ENCODE measurements around the gene ISY1.
"Not testable (repeated sequence)": the region's sequence is repeated elsewhere in the genome, so short reads cannot be mapped to it uniquely, and the experiment has no call there.

Gene ISY1

GRCh38 chr3:129117134-129117533 is 43.7 kb downstream of the ISY1 start:
- Mint-ChIP-seq H3K4me1 (ENCODE audit: low read depth) (peaks cover 64% of the 10 kb centered on the region), H3K27me3 (no peaks in the 10 kb centered on the region), H3K9me3 (ENCODE audit: low read depth) (no peaks in the 10 kb centered on the region), H3K27ac (peak overlapping the region; percentile 100), H3K36me3 (peaks cover 12% of the 10 kb centered on the region), H3K4me3 (peak overlapping the region; percentile 96)

DNA sequence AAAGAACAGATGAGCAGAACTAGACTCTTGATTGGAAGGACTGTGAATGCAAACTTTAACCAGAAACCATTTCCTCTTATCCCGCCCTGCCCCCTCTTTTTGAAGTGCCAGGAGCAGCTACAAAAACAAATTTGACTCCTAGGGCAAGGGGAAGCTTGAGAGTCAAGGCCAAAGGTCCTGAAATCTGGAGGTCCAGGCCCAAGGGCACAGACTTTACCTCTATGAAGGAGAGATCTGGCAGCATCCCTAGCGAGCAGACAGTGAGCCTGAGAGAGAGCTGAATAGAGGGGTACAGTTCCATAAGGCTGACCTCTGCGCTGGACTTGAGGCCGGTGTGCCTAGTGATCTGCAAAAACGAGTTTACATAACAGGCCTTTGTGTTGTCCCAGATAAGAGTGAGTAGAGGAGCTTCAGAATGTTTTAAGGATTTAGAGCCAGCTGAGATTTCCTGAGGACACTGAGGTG is 44.3 kb downstream of the ISY1 start:
- H3K27me3 Mint-ChIP-seq, result no peaks in the 10 kb centered on the region

GRCh38 chr3:129114455-129114854 is 46.4 kb downstream of the ISY1 start:
- Mint-ChIP-seq H3K27me3 (no peaks in the 10 kb centered on the region), H3K27ac (peak overlapping the region; percentile 98), H3K4me3 (peak overlapping the region; percentile 44), H3K9me3 (ENCODE audit: low read depth) (no peaks in the 10 kb centered on the region), H3K36me3 (peaks cover 10% of the 10 kb centered on the region), H3K4me1 (ENCODE audit: low read depth) (peaks cover 86% of the 10 kb centered on the region)

More for the DNA sequence above, 44.3 kb downstream of the ISY1 start:
- Mint-ChIP-seq H3K9me3 (ENCODE audit: low read depth) (no peaks in the 10 kb centered on the region), H3K4me3 (peak overlapping the region; percentile 80), H3K4me1 (ENCODE audit: low read depth) (peaks cover 68% of the 10 kb centered on the region), H3K27ac (peak overlapping the region; percentile 86), H3K36me3 (peaks cover 12% of the 10 kb centered on the region)

DNA sequence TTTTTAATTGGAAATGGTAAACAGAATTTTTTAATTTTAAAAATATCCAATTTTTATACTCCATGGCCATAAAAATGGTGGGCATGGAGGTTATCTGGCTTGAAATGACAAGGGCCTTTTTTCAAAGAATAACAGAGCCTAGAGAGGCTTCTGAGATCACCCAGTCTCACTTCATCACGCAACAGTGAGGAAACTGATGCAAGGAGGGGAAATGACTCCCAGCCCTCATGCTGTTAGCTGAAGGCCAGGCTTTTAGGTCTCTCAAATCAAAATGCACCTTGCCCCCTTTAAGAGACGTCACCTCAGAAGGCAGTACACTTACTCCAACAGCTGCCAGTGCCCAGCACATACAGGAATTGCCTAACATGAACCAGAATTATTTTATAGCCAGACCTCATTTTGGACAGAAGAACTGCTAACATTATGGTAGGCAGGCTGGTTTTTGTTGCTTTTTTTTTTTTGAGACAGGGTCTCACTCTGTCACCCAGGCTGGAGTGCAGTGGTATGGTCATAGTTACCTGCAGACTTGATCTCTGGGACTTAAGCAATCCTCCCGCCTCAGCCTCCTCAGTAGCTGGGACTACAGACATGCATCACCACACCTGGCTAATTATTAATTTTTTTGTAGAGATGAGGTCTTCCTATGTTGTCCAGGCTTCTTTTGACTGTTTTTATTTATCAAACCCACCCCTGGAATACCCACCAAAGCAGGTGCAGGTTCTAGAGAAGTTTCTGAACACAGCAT is 48.4 kb downstream of the ISY1 start:
- H3K9me3 Mint-ChIP-seq (ENCODE audit: low read depth), result no peaks in the 10 kb centered on the region
- H3K27me3 Mint-ChIP-seq, result no peaks in the 10 kb centered on the region
- peak overlapping the region; percentile 97 for H3K27ac Mint-ChIP-seq
- peak overlapping the region; percentile 65 for H3K4me3 Mint-ChIP-seq
- H3K36me3 Mint-ChIP-seq, result peaks cover 6% of the 10 kb centered on the region
- peaks cover 84% of the 10 kb centered on the region for H3K4me1 Mint-ChIP-seq (ENCODE audit: low read depth)

DNA sequence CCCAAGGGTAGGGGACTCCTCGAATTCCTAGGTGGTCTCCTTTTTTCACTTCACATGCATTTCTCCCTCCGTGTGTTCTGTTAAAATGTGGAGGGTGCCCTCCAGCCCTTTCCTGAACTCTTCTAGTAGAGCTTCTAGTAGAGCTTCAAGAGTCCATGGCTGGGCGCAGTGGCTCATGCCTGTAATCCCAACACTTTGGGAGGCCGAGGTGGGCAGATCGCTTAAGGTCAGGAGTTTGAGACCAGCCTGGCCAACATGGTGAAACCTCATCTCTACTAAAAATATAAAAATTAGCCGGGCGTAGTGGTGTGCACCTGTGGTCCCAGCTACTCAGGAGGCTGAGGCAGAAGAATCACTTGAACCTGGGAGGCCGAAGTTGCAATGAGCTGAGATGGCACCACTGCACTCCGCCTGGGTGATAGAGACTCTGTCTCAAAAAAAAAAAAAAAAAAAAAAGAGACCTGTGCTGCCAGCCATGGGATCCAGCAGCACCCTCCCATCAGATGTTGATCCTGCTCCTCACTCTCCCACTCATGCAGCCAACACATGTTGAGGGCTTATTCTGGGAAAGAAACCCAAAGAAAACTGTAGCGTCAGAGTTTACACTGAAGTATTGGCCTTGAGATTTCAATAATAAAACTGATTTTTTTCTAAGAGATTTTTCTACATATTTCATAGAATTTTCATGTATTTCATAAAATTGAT is 49.6 kb downstream of the ISY1 start:
- Mint-ChIP-seq H3K4me1 (ENCODE audit: low read depth) (peaks cover 86% of the 10 kb centered on the region), H3K4me3 (peak overlapping the region; percentile 32), H3K27ac (peak overlapping the region; percentile 97)
- not testable (repeated sequence) for H3K9me3 Mint-ChIP-seq (ENCODE audit: low read depth); H3K27me3 Mint-ChIP-seq; H3K36me3 Mint-ChIP-seq

DNA sequence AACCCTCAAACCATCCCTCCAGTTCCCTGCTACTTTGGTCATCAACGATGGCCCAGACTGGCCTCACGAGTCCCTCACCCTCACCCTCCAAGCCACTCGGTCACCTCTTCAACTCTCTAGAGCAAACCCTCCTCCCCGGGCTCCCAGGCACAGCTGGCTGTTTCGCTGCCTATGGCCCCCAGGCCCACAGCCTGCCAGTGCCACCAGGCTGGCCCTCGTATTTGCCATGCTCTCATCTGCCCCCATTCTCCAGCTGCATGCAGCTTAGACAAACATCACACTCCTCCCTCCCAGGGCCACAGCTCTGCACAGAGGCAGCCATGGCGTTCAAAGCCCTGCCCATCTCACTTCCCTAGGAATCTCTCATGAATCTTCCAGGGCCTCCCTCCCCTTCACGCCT is 53.1 kb downstream of the ISY1 start:
- H3K4me3 Mint-ChIP-seq, result peak overlapping the region; percentile 55
- H3K27me3 Mint-ChIP-seq, result no peaks in the 10 kb centered on the region
- peaks cover 87% of the 10 kb centered on the region for H3K4me1 Mint-ChIP-seq (ENCODE audit: low read depth)
- peak overlapping the region; percentile 93 for H3K27ac Mint-ChIP-seq
- no peaks in the 10 kb centered on the region for H3K9me3 Mint-ChIP-seq (ENCODE audit: low read depth)
- H3K36me3 Mint-ChIP-seq, result peaks cover 9% of the 10 kb centered on the region

- Mint-ChIP-seq H3K4me3 (no peak overlapping the region), H3K27ac (peak overlapping the region; percentile 93), H3K9me3 (ENCODE audit: low read depth) (no peaks in the 10 kb centered on the region), H3K4me1 (ENCODE audit: low read depth) (peaks cover 86% of the 10 kb centered on the region), H3K27me3 (no peaks in the 10 kb centered on the region), H3K36me3 (peaks cover 9% of the 10 kb centered on the region)
Measured at GRCh38 chr3:129106866-129107565, 53.8 kb downstream of the ISY1 start.

- Mint-ChIP-seq H3K4me1 (ENCODE audit: low read depth) (peaks cover 87% of the 10 kb centered on the region), H3K4me3 (peak overlapping the region; percentile 17), H3K27ac (peak overlapping the region; percentile 93), H3K27me3 (no peaks in the 10 kb centered on the region), H3K36me3 (peaks cover 9% of the 10 kb centered on the region), H3K9me3 (ENCODE audit: low read depth) (no peaks in the 10 kb centered on the region)
Measured at GRCh38 chr3:129106320-129106719, 54.5 kb downstream of the ISY1 start.

DNA sequence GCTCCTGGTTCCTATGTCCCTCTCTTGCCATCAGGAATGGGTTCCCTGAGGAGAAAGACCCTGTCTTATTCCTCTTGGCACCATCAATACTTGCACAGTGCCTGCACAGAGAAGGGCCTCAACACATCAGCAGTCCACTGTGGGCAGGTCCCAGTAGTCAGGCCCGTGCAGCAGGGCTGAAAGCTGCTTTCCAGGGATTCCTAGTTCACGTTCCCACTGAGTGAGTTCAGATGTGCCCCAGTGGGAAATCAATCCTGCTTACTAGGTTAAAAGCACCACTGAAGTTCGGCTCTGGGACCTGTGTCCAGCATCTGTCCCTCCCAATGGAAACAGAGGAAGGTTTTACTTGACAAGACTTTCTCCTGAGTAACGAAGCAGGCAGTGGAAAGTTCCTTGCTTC is 55.0 kb downstream of the ISY1 start:
- Mint-ChIP-seq H3K27ac (peak overlapping the region; percentile 93), H3K4me1 (ENCODE audit: low read depth) (peaks cover 88% of the 10 kb centered on the region), H3K4me3 (no peak overlapping the region), H3K27me3 (no peaks in the 10 kb centered on the region), H3K9me3 (ENCODE audit: low read depth) (no peaks in the 10 kb centered on the region), H3K36me3 (peaks cover 9% of the 10 kb centered on the region)

- Mint-ChIP-seq H3K4me1 (ENCODE audit: low read depth) (peaks cover 85% of the 10 kb centered on the region), H3K4me3 (no peak overlapping the region), H3K36me3 (peaks cover 8% of the 10 kb centered on the region), H3K9me3 (ENCODE audit: low read depth) (no peaks in the 10 kb centered on the region), H3K27ac (peak overlapping the region; percentile 78), H3K27me3 (no peaks in the 10 kb centered on the region)
Measured at GRCh38 chr3:129104498-129105079, 56.3 kb downstream of the ISY1 start.

DNA sequence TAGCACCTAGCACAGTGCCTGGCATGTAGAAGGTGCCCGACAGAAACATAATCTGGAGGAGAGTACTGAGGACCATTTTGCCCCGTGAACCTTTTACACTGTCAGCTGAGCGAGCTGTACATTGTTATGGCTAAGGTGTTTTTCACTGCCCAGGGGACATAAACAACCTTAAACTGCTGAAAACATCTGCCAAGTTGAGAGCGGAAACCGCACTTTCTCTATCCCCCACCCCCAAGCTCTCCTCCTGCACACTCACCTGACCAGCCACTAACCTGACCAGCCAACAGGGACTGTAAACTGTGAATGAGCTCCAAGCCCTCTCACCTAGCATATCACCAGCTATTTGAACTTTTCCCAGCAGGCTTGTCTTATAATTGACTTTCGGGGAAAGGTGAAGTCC is 56.8 kb downstream of the ISY1 start:
- H3K9me3 Mint-ChIP-seq (ENCODE audit: low read depth), result no peaks in the 10 kb centered on the region
- peak overlapping the region; percentile 78 for H3K27ac Mint-ChIP-seq
- peak overlapping the region; percentile 52 for H3K4me3 Mint-ChIP-seq
- H3K27me3 Mint-ChIP-seq, result no peaks in the 10 kb centered on the region
- peaks cover 8% of the 10 kb centered on the region for H3K36me3 Mint-ChIP-seq
- peaks cover 89% of the 10 kb centered on the region for H3K4me1 Mint-ChIP-seq (ENCODE audit: low read depth)

DNA sequence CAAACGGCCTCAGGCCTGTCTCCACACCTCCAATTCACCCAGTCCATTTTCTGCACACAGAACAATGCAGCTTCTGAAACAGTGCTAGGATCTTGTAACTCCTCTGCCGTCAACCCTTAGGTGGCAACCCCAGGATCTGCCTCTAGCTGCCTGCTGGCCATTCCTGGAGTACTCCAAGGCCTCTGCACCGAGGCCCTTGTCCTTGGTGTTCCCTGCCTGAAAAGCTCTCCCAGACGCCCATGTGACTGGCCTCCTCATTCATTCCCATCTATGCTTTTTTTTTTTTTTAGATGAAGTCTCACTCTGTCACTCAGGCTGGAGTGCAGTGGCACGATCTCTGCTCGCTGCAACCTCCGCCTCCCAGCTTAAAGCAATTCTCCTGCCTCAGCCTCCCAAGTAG is 57.6 kb downstream of the ISY1 start:
- Mint-ChIP-seq H3K4me3 (peak overlapping the region; percentile 33), H3K36me3 (peaks cover 10% of the 10 kb centered on the region), H3K4me1 (ENCODE audit: low read depth) (peaks cover 85% of the 10 kb centered on the region), H3K9me3 (ENCODE audit: low read depth) (no peaks in the 10 kb centered on the region), H3K27ac (peak overlapping the region; percentile 78), H3K27me3 (no peaks in the 10 kb centered on the region)

DNA sequence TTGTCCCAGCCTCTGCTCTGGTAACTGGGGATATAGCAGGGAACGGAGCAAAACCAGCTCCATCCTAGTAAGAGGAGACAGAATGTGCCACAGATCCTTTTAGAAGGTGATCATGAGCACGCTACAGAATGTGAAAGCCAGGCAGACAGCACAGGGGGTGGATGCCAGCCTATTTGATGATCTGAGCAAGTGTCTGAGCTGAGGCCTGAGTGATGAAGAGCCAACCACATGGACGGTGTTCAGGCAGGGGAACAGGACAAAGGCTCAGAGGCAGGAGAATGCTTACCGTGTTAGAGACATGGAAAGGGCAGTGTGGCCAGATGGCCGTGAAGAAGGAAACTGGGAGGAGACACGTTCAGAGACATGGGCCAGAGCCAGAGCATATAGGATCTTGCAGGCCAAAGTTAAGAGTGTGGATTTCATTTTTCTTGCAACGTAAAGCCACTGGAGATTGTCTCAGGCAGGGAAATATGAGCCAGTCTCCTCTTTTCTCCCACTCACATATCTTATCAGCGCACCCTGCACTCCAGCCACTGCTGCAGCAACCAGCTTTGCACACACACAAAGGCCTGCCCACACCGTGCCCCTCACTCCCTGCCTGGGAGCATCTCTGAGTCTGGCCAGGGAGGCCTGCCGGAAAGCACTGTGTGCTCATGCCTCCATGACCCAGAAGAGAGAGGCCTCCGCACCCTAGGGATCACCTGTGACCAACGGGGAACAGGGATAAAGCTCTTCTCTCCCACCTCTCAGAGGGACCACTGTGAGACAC is 59.3 kb downstream of the ISY1 start:
- Mint-ChIP-seq H3K36me3 (peaks cover 10% of the 10 kb centered on the region), H3K27ac (peak overlapping the region; percentile 92), H3K4me1 (ENCODE audit: low read depth) (peaks cover 85% of the 10 kb centered on the region), H3K4me3 (peak overlapping the region; percentile 21), H3K27me3 (no peaks in the 10 kb centered on the region), H3K9me3 (ENCODE audit: low read depth) (no peaks in the 10 kb centered on the region)

DNA sequence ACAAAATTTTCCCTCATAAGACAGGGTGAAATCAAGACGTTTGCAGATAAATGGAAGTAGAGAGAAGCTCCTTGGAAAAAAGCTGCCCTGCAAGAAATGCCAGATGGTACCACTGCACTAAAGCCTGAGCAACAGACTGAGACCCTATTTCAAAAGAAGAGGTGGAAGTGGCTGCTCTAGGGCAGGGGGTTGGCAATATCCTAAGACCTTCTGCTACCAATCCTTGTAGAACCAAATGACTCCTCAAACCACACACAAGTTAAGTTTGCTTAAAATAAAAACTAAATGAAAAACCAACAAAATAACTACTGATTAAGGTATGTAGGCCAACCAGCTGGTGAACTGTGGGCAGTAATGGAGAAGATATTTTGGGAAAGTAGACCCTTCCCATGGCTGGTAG is 60.6 kb downstream of the ISY1 start:
- Mint-ChIP-seq H3K27ac (peak overlapping the region; percentile 92), H3K36me3 (peaks cover 10% of the 10 kb centered on the region), H3K4me1 (ENCODE audit: low read depth) (peaks cover 80% of the 10 kb centered on the region), H3K4me3 (no peak overlapping the region), H3K27me3 (no peaks in the 10 kb centered on the region), H3K9me3 (ENCODE audit: low read depth) (no peaks in the 10 kb centered on the region)

All from activated naive CD8-positive, alpha-beta T cell (primary cell).